ENCODE results near the gene RABL6.
A peak's percentile ranks its signal among the peaks of the same experiment; 100 is the strongest.

RABL6 gene

DNA sequence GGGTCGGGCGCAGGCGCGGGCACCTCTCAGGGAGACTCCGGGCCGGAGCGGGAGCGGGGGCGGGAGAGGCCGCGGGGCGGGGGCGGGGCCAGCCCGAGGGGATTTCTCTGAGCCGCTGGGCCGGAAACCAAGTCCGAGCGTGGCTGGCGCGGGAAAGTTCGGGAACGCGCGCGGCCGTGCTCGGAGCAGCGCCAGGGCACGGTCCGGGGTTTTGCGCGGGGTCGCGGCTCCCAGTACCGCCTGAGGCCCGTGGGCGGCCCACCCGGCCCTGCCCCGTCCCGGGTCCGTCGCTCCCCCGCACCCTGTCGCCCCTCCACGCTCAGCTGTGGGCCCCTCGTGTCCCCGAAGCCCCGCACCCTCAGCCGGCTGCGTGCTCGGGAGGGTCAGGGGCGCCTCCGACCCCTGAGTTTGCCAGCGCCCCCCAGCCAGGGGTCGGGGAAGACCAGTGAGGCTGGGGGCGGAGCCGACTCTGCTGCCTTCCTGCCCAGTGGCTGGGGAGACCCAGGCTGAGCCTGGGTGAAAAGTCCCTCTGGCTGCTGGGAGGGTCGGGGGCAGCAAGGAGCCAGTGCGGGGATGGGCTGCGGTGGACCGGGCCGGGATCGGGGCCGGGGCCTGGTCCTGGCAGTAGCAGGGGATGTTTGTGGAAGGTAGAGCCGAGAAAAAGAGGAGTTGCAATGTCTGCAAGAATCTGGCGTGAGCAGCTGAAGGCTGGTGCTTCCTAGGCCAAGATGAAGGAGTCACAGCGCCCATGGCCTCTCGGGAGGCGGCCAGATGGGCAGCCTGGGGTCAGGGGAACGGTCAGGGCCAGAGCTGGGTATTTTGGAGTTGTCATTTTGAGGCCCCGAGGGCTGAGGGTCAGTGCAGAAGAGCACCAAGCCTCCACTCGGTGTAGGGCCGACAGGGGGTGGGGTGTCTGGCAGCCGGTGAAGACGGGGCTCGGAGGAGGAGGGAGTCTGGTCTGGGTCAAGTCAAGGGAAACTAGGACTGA lies 79.2 kb downstream of the RABL6 start:
- peak in 1 of 2 donors; percentile 39 for DNase-seq

DNA sequence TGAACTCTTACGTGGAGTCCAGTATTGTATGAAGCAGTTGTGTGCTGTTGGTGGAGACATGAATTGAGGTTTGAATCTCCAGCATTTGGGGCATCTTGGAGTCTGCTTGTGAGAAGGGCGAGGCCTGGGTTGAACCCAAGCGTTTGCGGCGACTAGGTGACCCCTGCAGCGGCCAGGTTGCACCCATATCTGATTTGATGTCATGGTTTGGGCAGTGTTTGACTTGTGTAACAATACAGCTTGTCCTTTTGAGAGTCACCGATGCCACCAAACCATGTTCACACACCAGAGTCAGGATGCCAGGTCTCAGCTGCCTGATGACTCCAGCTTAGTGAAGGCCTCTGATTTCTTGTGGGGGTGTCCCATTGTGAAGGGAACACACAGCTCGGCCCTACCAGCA lies 80.7 kb downstream of the RABL6 start:
- no peak for DNase-seq

DNA sequence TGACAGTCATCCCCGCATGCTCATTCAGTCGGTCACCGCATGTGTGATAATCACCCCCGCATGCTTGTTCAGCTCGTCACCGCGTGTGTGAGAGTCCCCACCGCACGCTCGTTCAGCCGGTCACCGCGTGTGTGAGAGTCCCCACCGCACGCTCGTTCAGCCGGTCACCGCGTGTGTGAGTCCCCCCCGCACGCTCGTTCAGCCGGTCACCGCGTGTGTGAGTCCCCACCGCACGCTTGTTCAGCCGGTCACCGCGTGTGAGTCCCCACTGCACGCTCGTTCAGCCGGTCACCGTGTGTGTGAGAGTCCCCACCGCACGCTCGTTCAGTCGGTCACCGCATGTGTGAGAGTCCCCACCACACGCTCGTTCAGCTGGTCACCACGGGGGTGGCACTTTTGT lies 82.1 kb downstream of the RABL6 start:
- no peak for DNase-seq

DNA sequence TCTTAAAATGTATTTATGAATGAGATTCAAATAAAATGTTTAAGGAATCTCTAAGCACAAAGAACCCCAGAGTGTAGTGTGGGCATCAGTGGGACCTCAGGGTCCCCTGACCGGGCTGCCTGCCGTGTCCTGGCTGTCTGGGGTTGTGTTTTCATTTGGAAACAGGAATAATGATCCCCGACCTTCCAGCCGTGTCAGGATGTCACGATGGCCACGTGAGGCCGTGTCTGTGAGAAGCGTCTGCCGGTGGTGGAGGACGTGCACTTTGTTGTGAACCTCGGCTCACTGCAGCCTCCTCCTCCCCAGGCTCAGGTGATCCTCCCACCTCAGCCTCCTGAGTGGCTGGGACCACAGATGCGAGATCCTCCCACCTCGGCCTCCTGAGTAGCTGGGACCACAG lies 82.9 kb downstream of the RABL6 start:
- DNase-seq, result no peak

Data from CD4-positive, alpha-beta T cell treated with Interferon alpha-2 for 1 hour (primary cell).